ENCODE measurements around the gene MUC22.

The MUC22 gene

GRCh38 chr6:31075528-31075927, 65.3 kb downstream of the MUC22 start:
- FAIRE-seq (no peak), DNase-seq (ENCODE audit: low spot score) (peak; percentile 5)

- DNase-seq (ENCODE audit: low spot score) (no peak), FAIRE-seq (no peak)
Observed at GRCh38 chr6:31076611-31077010, 66.3 kb downstream of the MUC22 start.

GRCh38 chr6:31079656-31080261, 69.5 kb downstream of the MUC22 start:
- FAIRE-seq (no peak), DNase-seq (ENCODE audit: low spot score) (peak; percentile 31)

- FAIRE-seq, result no peak
- DNase-seq (ENCODE audit: low spot score), result no peak
Observed at GRCh38 chr6:31081872-31082271, 71.6 kb downstream of the MUC22 start.

- DNase-seq (ENCODE audit: low spot score) (no peak), FAIRE-seq (no peak)
Observed at GRCh38 chr6:31083742-31084354, 73.6 kb downstream of the MUC22 start.
